Stimulated activated CD8-positive, alpha-beta memory T cell treated with anti-CD3 and anti-CD28 coated beads, Interleukin-2, amount 100 ng/mL, for 48 hours (primary cell): Measurements from ENCODE around the gene EMP2.
"Not testable (repeated sequence)": the region's sequence is repeated elsewhere in the genome, so short reads cannot be mapped to it uniquely, and the experiment has no call there.

Source experiments
- DNase-seq, 2 donors: peaks; one replicate each; pipeline ENCODE4 v3.0.0-alpha.2; 2020; ENCODE audit warnings: low read depth in 2 of 2

EMP2 gene

DNA sequence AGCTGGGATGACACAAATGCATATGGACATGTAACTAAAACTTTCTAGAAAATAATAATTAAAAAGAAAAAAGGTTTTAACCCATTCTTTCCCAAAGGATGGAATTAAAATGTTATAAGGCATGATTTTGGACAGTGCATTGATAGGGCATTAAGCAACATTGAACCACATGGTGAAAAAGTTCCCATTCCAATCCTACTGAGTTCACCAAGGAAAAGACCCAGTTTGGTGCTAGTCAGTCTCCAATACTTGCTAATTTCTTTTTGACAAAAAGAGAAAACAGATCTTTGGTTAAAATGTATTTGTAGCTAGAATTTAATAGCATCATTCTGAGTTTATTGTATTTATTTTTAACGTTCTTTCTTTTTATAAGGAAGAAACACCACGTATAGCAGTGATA lies 28.1 kb downstream of the EMP2 start:
- no peak for DNase-seq

DNA sequence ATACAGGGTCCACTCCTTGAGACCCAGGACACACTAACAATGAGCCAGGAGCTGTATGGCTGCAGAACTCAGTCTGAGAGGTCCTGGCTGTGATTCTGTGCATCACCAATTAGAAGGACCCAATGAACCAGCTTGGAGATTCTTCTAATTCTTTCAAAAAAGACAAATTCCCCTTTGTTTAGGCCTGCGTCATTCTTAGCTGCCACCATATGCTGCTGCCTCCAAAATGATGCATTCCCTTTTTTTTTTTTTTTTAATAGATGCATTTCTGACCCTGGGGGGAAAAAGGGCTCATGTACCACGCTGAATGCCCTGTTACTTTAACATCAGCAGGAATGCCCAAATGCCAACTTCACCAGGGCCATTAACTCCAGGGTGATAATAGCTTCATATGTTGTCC lies 28.5 kb downstream of the EMP2 start:
- DNase-seq, result no peak

DNA sequence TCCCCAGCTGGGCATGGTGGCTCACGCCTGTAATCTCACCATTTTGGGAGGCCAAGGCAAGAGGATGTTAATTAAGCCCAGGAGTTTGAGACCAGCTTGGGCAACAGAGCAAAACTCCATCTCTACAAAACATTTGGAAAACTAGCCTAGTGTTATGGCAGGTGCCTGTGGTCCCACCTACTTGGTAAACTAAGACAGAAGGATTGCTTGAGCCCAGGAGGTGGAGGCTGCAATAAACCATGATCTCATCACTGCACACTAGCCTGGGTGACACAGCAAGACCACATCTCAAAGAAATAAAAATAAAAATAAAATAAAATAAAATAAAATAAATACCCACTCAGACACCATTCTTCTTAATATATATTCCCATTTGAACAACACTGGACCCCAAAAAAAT lies 32.0 kb downstream of the EMP2 start:
- no peak for DNase-seq

DNA sequence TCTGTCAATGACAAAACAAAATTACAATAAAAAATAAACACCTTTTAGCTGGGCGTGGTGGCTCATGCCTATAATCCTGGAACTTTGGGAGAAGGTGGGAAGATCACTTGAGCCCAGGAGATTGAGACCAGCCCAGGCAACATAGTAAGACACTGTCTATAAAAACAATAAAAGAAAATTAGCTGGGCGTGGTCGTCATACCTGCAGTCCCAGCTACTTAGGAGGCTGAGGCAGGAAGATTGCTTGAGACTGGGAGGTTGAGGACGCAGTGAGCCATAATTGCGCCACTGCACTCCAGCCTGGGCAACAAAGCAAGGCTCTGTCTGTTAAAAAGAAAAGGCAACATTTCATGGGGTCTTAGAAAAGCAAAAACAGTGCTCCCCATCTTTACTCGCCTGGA lies 32.7 kb downstream of the EMP2 start:
- DNase-seq, result no peak

DNA sequence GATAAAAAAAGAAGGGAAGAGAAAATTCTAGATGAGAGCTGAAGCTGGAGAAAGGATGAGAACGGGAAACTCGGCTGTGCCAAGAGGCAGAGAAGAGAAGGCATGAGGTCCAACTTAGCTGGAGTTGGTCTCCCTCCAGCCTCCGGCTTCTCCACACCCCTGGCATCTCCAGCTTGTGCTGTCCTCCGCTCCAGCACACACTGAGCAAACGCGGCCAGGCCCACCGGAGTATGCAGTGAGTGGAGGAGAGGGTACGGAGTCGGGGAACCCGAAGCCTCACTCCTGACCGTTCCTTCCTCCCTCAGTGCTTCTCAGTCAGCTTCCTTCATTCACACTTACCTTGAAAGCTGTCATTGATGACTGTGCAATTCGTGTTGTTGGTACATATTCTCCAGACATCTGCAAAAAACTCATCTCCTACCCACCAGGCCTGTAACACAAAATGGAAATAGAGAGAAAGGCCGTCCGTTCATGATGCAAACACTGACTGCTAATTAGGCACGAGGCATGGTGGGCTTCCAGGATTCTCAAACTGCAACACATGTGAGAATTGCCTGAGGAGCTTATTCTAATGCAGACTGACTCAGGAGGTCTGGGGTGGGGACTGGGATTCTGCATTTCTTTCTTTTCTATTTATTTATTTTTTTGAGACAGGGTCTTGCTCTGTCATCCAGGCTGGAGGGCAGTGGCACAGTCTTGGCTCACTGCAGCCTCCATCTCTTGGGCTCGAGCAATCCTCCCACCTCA lies 37.0 kb downstream of the EMP2 start:
- no peak for DNase-seq

DNA sequence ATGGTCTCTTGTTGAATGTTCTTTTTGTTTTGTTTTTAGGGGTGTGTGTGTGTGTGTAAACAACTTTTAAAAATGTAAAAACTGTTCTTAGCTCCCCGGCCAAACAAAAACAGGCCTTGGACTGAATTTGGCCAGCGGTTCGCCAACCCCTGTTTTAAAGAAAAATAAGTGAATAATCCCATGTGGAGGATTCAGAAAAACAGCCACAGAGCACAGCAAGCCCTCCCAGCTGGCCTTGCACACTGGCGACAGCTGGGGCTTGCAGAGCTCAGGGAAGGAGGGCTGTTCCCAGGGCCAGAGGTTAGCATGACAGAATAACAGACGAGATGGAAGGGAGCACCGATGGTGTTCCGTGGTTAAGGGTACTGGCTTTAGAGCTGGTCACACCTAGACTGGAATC lies 39.0 kb downstream of the EMP2 start:
- DNase-seq, result no peak

DNA sequence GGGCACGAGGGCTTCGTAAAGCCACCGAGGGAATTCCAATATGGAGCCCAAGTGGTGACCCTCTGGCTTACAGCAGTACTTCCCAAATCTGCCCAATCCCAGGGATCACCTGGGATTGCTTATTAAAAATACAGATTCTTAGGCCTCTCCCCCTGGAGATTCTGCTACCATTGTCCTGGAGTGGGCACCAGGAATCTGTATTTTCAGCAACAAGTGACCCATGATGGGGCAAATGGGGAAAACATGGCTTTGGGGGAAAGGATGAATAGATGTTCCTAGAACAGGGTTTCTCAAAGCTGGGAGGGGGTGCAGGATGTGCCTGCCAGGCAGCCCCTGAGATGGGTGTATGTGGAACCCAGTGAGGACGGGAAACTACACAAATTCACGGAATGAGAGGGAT lies 40.6 kb downstream of the EMP2 start:
- no peak for DNase-seq

DNA sequence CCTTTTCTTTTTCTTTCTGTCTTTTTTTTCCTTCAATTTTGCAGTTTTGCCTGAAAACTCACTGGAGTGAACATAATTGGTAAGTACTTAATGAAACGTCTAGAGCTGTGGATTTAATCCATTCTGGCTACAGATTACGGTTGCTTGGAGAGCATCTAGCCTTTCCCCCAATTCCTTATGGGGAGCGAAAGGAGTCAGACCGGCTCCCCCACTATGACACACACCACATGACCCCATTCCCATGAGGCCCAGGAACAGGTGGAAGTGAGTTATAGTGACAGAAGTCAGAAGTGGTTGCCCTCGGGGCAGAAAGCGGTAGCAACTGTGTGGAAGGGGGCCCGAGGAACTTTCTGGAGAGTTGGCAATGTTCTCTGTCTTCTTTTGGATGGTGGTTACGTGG lies 41.2 kb downstream of the EMP2 start:
- no peak for DNase-seq

DNA sequence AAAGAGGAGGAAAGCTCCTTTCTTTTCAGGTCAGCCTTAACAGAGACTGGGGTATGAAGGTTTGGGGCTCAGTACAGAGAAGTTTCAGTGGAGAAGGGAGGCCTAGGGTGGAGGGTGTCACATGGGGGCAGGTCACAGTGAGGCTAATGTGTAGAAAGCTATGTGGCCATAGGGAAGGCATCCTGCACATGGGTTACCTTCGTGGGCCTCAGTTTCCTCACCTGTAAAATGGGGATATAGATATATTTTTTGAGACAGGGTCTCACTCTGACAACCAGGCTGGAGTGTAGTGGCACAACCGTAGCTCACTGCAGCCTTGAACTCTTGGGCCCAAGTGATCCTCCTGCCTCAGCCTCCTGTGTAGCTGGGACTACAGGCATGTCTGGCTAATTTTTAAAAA lies 41.8 kb downstream of the EMP2 start:
- no peak for DNase-seq

DNA sequence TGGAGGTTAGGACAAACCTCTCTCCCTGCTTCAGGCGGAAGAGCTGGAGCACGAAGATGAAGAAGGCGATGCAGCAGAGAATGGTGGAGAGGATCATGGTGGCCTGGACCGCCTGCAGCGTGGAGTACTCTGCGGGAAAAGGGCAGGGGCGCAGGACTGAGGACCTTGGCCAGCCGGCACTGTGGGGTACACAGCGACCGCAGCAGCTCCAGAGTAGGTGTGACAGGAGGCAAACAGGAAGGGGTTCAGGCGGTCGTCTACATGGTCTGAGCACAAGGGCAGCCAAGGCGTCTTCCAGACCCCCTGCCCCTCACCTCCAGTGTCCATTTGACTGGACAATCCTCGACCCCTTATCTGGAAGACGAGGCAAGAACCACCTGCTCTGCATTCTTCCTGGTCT lies 42.5 kb downstream of the EMP2 start:
- no peak for DNase-seq

DNA sequence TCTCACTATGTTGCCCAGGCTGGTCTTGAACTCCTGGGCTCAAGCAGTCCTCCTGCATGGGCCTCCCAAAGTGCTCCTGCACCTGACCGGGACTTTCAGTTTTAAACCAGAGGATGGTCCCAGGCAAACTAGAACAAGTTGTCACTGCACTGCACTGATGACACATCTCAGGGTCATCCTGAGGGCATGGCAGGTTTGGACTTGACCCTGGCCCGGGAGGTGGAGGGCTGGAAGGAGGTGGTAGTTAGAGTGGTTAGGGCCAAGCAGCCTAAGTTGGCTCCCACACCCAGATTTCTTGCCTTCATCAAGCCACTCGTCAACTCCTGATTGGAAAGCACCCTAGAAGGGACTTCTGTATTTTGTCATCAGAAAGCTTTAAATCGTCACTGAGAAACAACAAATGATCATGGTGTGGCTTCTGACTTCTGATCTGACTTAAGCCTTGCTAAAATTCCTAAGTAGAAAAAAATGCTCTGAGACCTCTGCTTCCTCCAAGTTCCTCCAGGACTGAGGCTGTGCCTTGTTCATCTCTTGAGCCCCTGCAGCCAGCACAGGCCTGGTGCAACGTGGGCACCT lies 43.5 kb downstream of the EMP2 start:
- DNase-seq, result no peak

DNA sequence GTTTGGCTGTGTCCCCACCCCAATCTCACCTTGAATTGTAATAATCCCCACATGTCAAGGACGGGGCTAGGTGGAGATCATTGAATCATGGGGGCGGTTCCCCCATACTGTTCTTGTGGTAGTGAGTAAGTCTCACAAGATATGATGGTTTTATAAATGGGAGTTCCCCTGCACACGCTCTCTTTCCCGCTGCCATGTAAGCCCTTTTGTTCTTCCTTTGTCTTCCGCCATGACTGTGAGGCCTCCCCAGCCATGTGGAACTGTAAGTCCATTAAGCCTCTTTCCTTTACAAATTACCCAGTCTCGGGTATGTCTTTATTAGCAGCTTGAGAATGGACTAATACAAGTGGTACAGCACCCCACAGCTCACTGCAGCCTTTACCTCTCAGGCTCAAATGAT lies 44.1 kb downstream of the EMP2 start:
- DNase-seq, result not testable (repeated sequence)

DNA sequence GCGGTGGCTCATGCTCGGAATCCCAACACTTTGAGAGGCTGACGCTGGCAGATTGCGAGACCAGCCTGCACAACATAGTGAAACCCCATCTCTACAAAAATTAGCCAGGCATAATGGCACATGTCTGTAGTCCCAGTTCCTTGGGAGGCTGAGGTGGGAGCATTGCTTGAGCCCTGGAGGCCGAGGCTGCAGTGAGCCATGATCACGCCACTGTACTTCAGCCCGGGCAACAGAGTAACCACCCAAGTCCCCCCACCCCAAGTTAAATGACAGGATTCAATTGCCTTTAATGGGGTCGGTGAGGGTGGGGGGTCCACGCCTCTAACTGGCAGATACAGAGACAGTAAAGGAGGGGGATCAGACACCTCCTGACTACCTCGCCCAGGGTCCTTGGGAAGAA lies 44.9 kb downstream of the EMP2 start:
- DNase-seq, result no peak

DNA sequence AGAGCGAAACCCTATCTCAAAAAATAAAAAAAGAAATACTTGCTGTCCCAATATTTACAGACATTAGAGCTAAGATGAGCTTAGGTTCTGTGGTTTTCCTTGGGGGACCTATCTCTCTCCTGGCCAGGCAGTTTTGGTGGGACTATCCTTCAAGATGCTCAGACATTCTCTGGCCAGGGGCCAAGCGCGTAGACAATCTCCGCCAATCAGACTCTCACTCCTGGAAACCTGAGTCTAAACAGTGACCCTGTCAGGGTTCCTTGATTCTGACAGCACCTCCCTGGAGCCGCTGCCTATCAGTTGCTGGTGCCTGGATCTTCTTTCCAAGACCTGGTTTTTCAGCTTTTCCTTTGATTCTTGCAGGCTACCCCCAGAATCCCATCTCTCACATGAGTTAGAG lies 45.6 kb downstream of the EMP2 start:
- DNase-seq, result no peak

DNA sequence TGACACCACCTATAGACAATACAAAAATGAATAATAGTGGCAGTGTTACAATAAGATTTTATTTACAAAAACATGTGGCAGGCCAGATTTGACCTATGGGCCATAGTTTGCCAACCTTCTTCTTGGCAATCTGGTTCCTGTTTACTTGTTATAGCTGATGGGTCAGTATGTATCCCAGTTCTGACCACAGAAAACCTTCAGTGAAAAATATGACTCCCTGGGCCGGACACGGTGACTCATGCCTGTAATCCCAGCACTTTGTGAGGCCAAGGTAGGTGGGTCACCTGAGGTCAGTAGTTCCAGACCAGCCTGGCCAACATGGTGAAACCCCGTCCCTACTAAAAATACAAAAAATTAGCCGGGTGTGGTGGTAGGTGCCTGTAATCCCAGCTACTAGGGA lies 46.8 kb downstream of the EMP2 start:
- not testable (repeated sequence) for DNase-seq

DNA sequence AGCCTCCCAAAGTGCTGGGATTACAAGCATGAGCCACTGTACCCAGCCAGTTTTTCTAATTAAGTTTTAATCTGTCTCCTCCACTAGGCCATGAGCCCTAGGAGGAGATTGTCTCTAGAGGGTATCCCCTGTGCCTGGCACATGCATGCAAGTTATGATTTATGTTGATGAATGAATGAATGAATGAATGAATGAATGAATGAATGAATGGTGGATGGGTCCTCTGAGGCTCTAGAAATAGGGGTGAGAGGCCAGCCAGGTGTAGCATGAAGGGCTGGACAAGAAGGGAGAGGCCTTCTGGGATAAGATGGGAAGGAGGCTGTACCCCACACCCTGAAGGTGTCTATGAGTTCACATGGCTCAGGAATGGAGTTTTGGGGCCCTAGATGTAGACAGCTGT lies 48.8 kb downstream of the EMP2 start:
- no peak for DNase-seq

DNA sequence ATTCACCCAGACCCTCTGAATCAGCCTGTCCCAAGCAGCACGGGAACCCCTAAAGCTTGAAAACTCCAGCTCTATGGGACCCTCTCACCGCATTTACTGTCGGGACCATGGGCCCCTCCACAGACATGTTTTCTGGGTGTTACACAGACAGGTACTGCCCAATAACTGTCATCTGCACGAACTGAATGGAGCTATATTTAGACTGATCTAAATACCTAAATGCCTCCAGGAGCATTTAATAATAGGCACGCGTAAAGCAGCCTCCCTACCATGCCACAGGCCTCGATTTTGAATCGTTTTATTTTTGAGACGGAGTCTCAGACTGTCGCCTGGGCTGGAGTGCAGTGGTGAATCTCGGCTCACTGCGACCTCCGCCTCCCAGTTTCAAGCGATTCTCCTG lies 49.7 kb downstream of the EMP2 start:
- no peak for DNase-seq

DNA sequence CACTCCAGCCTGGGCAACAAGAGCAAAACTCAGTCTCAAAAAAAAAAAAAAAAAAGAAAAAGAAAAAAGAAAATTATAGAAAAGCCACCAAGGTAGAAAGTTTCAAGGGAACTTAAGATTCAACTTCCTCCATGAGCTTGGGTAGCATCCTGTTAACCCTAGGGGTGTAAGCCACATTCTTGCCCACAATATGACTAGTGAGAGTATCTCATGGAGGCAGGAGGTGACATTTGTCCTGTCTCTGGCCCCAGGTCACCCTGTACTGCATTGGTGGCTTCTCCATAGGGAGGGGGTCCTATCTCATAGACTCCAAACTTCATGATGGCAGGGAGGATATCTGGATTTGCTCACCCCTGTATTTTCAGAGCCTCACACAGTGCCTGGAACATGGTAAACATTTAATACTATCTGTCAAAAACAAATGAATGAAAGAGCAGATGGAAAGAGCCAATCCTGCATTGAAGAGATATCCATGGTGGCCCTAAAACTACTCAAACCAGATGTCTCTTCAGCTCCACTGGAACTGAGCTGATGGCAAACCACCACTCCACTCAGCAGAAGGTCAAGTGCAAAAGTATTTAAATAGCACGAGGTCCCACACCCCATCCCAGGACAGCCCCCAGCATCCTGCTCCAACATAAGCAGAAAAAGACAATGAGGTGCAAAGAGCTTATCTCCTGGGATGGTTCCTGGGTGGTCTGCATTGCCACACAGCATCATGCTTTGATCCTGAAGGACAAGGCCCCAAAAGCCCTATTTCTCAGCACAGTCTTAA lies 50.3 kb downstream of the EMP2 start:
- no peak for DNase-seq

DNA sequence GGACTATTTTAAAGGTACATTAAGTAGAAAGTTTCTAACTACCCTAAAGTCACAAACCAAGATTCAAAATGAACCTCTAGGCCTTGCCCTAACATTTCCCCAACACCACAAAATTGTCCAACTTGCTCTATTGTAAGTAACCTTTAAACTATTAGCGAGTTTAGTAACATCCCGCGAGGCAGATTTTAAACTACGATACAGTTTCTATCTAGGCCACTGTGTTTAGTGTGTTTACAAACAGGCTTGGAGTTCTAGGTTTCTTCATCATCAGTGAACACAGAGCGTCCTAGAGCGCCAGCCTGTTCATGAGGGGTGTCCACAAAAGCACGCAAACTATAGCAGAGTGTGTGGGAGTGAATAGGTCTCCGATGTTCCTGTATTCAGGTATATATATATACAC lies 51.8 kb downstream of the EMP2 start:
- DNase-seq, result no peak

DNA sequence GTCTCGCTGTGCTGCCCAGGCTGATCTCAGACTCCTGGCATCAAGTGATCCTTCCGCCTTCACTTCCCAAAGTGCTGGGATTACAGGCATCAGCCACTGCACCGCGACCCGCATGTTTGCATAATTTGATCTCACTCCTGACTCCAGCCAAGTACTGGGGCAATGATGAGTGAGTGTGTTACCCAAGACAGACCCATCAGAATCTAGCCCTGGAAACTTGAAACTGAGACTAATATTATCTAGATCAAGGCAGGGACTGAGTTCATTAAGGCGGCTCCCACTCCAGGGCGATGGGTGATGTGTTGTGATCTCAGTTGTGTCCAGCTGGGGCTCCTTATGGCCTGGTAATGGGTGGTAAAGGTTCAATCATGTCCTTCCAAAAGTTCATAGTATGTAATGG lies 53.4 kb downstream of the EMP2 start:
- DNase-seq, result no peak

DNA sequence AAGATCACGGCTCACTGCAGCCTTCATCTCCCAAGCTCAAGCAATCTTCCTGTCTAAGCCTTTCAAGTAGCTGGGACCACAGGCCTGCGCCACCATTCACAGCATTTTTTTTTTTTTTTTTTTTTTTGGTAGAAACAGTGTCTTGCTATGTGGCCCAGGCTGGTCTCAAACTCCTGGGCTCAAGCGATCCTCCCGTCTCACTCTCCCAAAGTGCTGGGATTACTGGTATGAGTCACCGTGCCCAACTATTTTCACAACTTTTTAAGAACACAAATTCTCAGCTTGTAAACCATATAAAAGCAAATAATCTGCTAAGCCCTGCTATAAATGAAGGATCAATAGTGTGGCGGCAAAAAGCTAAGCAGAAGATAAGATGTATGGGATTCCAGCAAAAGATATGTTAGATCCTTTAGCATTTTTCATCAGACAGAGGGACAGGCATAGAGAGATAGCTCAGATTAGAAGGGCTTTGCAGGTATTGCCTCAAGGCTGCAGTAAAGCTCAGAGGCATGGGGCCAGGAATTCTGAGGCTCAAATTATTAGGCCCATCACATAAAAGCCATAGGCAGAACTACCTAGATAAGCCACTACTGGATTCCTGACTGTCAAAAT lies 55.1 kb downstream of the EMP2 start:
- no peak for DNase-seq

DNA sequence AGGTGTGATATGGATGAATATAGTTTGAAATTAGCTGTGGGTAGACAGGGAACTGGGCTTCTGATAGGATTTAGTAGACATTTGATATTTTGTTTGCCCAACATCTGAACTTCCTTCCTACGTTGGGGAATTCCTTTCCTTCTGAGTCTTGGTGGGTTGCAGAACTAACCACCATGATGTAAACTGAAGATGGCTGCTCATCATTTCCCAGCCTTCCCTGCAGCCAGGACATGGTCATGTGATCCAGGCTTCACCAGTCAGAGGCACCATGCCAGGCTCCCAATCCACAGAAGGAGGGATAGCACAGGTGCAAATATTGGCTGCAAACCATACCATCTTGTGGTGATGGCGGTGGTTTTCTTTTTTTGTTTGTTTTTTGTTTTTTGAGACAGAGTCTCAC lies 57.4 kb downstream of the EMP2 start:
- DNase-seq, result no peak
